ENCODE results near the gene EFHC1. TPM values are rescaled to one million over a fixed set of nuclear protein-coding genes. Genes with fewer than 3 reads are reported as not detected.

EFHC1 gene
- polyA plus RNA-seq, 1 donor (not counting 4 experiments of a cell fraction or from before 2014, with no cell fraction given) = 20.5 TPM

DNA sequence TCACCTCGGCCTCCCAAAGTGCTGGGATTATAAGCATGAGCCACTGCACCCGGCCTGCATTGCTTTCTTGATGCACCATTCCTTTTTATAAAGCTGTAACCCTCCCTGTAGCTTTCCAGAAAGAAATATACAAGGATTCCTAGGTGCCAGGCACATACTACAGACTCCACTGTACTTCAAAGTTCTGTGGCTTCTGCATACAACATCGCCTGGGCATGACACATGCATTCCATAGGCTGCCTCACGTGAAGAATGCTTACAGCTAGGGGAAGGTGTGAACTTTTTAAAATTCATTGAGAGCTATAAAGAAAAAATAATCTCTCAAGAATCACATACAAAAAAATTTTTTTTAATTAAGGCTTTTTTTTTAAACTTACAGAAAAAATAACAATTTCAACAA, 106.5 kb downstream of the EFHC1 start:
- H3K4me3 ChIP-seq (ENCODE audit: control insufficient read depth in 2 of 3, extremely low read depth in 1 of 3, insufficient read depth in 2 of 3, low read depth in 1 of 3, low read length in 3 of 3) = no peak overlapping the region
- TF ChIP-seq EZH2 (IDR thresholded peaks at IDR 0.05; ENCODE audit: low read length) = no peak
- TF ChIP-seq, protein P1, sequence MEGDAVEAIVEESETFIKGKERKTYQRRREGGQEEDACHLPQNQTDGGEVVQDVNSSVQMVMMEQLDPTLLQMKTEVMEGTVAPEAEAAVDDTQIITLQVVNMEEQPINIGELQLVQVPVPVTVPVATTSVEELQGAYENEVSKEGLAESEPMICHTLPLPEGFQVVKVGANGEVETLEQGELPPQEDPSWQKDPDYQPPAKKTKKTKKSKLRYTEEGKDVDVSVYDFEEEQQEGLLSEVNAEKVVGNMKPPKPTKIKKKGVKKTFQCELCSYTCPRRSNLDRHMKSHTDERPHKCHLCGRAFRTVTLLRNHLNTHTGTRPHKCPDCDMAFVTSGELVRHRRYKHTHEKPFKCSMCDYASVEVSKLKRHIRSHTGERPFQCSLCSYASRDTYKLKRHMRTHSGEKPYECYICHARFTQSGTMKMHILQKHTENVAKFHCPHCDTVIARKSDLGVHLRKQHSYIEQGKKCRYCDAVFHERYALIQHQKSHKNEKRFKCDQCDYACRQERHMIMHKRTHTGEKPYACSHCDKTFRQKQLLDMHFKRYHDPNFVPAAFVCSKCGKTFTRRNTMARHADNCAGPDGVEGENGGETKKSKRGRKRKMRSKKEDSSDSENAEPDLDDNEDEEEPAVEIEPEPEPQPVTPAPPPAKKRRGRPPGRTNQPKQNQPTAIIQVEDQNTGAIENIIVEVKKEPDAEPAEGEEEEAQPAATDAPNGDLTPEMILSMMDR (optimal IDR thresholded peaks at IDR 0.05 in 1 of 3, IDR thresholded peaks at IDR 0.05 in 1 of 3, conservative IDR thresholded peaks at IDR 0.05 in 1 of 3; ENCODE audit: extremely low read depth in 1 of 3, insufficient read depth in 2 of 3, low read length in 3 of 3) = no peak
- H2AFZ ChIP-seq (ENCODE audit: control insufficient read depth, low read length) = no peak overlapping the region
- DNase-seq (ENCODE audit: low read depth, low spot score) (no peak), FAIRE-seq (no peak)
- H3K27me3 ChIP-seq (ENCODE audit: control insufficient read depth, extremely low read depth, insufficient read depth, low read length) = no peaks in the 10 kb centered on the region
- no peaks in the 10 kb centered on the region for H3K9me1 ChIP-seq (ENCODE audit: control insufficient read depth, extremely low read depth, insufficient read depth, low read length)
- H3K36me3 ChIP-seq (ENCODE audit: control insufficient read depth in 2 of 2, extremely low read depth in 1 of 2, insufficient read depth in 2 of 2, low read length in 2 of 2) = no peaks in the 10 kb centered on the region
- no peak overlapping the region for H3K4me2 ChIP-seq (ENCODE audit: control insufficient read depth, extremely low read depth, insufficient read depth, low read depth, low read length)
- no peaks in the 10 kb centered on the region for H4K20me1 ChIP-seq (ENCODE audit: control insufficient read depth, extremely low read depth, insufficient read depth, low read length)
- H3K4me1 ChIP-seq (ENCODE audit: control insufficient read depth, extremely low read depth, insufficient read depth, low read length) = peaks cover 12% of the 10 kb centered on the region
- no peaks in the 10 kb centered on the region for H3K9me3 ChIP-seq (ENCODE audit: control insufficient read depth, low read depth, low read length)
- no peak overlapping the region for H3K27ac ChIP-seq (ENCODE audit: control insufficient read depth, insufficient read depth, low read length)
- dilution Hi-C loops (cut with MboI; ENCODE audit: extremely low pct_ligation_motif_present, low sequenced_read_pairs) = no loop called here
- H3K9ac ChIP-seq (ENCODE audit: control insufficient read depth, extremely low read depth, insufficient read depth, low read length) = no peak overlapping the region
- no peaks in the 10 kb centered on the region for H3K79me2 ChIP-seq (ENCODE audit: control insufficient read depth, insufficient read depth, low read length)

DNA sequence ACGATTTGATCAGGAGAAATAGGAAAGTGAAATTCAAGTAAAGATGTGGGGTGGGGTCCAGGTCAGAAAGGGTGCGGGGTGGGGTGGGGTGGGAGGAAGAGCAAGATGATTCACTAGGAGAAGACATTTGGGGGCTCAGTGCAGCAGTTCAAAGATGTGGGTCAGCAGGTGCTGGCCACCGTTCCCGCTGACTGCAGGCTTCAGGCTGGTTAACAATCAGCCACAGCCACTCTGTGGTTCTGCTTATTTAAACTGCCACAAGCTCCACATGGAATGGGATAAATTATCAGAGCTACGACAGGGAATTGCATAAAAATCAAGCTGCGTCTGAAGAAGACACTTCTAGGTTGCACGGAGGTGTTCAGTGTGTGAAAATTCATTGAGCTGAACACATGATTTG, 107.3 kb downstream of the EFHC1 start:
- H3K4me1 ChIP-seq (ENCODE audit: control insufficient read depth, extremely low read depth, insufficient read depth, low read length) = peaks cover 15% of the 10 kb centered on the region
- no peaks in the 10 kb centered on the region for H3K79me2 ChIP-seq (ENCODE audit: control insufficient read depth, insufficient read depth, low read length)
- H3K36me3 ChIP-seq (ENCODE audit: control insufficient read depth in 2 of 2, extremely low read depth in 1 of 2, insufficient read depth in 2 of 2, low read length in 2 of 2) = no peaks in the 10 kb centered on the region
- no peak overlapping the region for H3K27ac ChIP-seq (ENCODE audit: control insufficient read depth, insufficient read depth, low read length)
- no peaks in the 10 kb centered on the region for H3K9me3 ChIP-seq (ENCODE audit: control insufficient read depth, low read depth, low read length)
- no peak overlapping the region for H3K9ac ChIP-seq (ENCODE audit: control insufficient read depth, extremely low read depth, insufficient read depth, low read length)
- TF ChIP-seq EZH2 (IDR thresholded peaks at IDR 0.05; ENCODE audit: low read length) = no peak
- TF ChIP-seq, protein P1 (optimal IDR thresholded peaks at IDR 0.05 in 1 of 3, IDR thresholded peaks at IDR 0.05 in 1 of 3, conservative IDR thresholded peaks at IDR 0.05 in 1 of 3; ENCODE audit: extremely low read depth in 1 of 3, insufficient read depth in 2 of 3, low read length in 3 of 3) = no peak
- H3K4me2 ChIP-seq (ENCODE audit: control insufficient read depth, extremely low read depth, insufficient read depth, low read depth, low read length) = no peak overlapping the region
- H4K20me1 ChIP-seq (ENCODE audit: control insufficient read depth, extremely low read depth, insufficient read depth, low read length) = no peaks in the 10 kb centered on the region
- FAIRE-seq (no peak), DNase-seq (ENCODE audit: low read depth, low spot score) (no peak)
- H3K9me1 ChIP-seq (ENCODE audit: control insufficient read depth, extremely low read depth, insufficient read depth, low read length) = no peaks in the 10 kb centered on the region
- no peak overlapping the region for H2AFZ ChIP-seq (ENCODE audit: control insufficient read depth, low read length)
- no peak overlapping the region for H3K4me3 ChIP-seq (ENCODE audit: control insufficient read depth in 2 of 3, extremely low read depth in 1 of 3, insufficient read depth in 2 of 3, low read depth in 1 of 3, low read length in 3 of 3)
- dilution Hi-C loops (cut with MboI; ENCODE audit: extremely low pct_ligation_motif_present, low sequenced_read_pairs) = no loop called here
- H3K27me3 ChIP-seq (ENCODE audit: control insufficient read depth, extremely low read depth, insufficient read depth, low read length) = no peaks in the 10 kb centered on the region

All from keratinocyte (primary cell).